Epithelial cell of prostate (primary cell): ENCODE measurements around the gene PDE11A.
A peak's percentile ranks its signal among the peaks of the same experiment; 100 is the strongest.

Experiments used
- DNase-seq: peaks from one replicate; pipeline ENCODE4 v3.0.0-alpha.2; 2011; ENCODE audit warnings: low read depth, low spot score
- H3K27ac ChIP-seq: fragments of 450-650 bp; 2 replicates; pipeline ENCODE4 v1.5.1; 2017; ENCODE audit warnings: mild to moderate bottlenecking

The PDE11A gene

GRCh38 chr2:177618255-177619253 lies 454.0 kb downstream of the PDE11A start:
- H3K27ac ChIP-seq, result peak overlapping the region; percentile 81
- peak; percentile 22 for DNase-seq

GRCh38 chr2:177617849-177618248 lies 454.7 kb downstream of the PDE11A start:
- H3K27ac ChIP-seq, result no peak overlapping the region
- no peak for DNase-seq

GRCh38 chr2:177616731-177617130 lies 455.8 kb downstream of the PDE11A start:
- no peak overlapping the region for H3K27ac ChIP-seq
- no peak for DNase-seq

GRCh38 chr2:177616066-177616465 lies 456.5 kb downstream of the PDE11A start:
- DNase-seq, result no peak
- H3K27ac ChIP-seq, result no peak overlapping the region

- no peak overlapping the region for H3K27ac ChIP-seq
- DNase-seq, result no peak
Measured at GRCh38 chr2:177612659-177613058, 459.9 kb downstream of the PDE11A start.

GRCh38 chr2:177611310-177611886 lies 461.2 kb downstream of the PDE11A start:
- no peak overlapping the region for H3K27ac ChIP-seq
- DNase-seq, result no peak

GRCh38 chr2:177610813-177611212 lies 461.8 kb downstream of the PDE11A start:
- no peak overlapping the region for H3K27ac ChIP-seq
- no peak for DNase-seq

- DNase-seq, result no peak
- H3K27ac ChIP-seq, result no peak overlapping the region
Measured at GRCh38 chr2:177606636-177607035, 465.9 kb downstream of the PDE11A start.

GRCh38 chr2:177604271-177605065 lies 468.1 kb downstream of the PDE11A start:
- no peak overlapping the region for H3K27ac ChIP-seq
- no peak for DNase-seq

GRCh38 chr2:177603768-177604167 lies 468.8 kb downstream of the PDE11A start:
- no peak for DNase-seq
- H3K27ac ChIP-seq, result no peak overlapping the region

GRCh38 chr2:177603181-177603580 lies 469.4 kb downstream of the PDE11A start:
- no peak for DNase-seq
- H3K27ac ChIP-seq, result no peak overlapping the region

GRCh38 chr2:177602611-177603164 lies 469.9 kb downstream of the PDE11A start:
- no peak for DNase-seq
- H3K27ac ChIP-seq, result no peak overlapping the region

- no peak overlapping the region for H3K27ac ChIP-seq
- DNase-seq, result no peak
Measured at GRCh38 chr2:177600917-177601316, 471.7 kb downstream of the PDE11A start.

GRCh38 chr2:177599956-177600355 lies 472.6 kb downstream of the PDE11A start:
- DNase-seq, result no peak

GRCh38 chr2:177599139-177599688 lies 473.4 kb downstream of the PDE11A start:
- DNase-seq, result no peak
- no peak overlapping the region for H3K27ac ChIP-seq

More at GRCh38 chr2:177599956-177600355, 472.6 kb downstream of the PDE11A start:
- H3K27ac ChIP-seq, result no peak overlapping the region

GRCh38 chr2:177598326-177599138 lies 474.0 kb downstream of the PDE11A start:
- DNase-seq, result no peak
- H3K27ac ChIP-seq, result no peak overlapping the region

- no peak for DNase-seq
- H3K27ac ChIP-seq, result no peak overlapping the region
Measured at GRCh38 chr2:177597759-177598158, 474.8 kb downstream of the PDE11A start.

- DNase-seq, result no peak
- no peak overlapping the region for H3K27ac ChIP-seq
Measured at GRCh38 chr2:177596866-177597265, 475.7 kb downstream of the PDE11A start.

- DNase-seq, result no peak
- no peak overlapping the region for H3K27ac ChIP-seq
Measured at GRCh38 chr2:177595126-177595845, 477.3 kb downstream of the PDE11A start.
